Cerebellar nuclear complex (tissue), 1 donor: ENCODE measurements around the gene NUP210L.
A peak's percentile ranks its signal among the peaks of the same experiment; 100 is the strongest.

ENCODE experiments used
- DNase-seq, 2 experiments: peaks; one replicate each; lab custom pipeline; 2025; lab: John Stamatoyannopoulos, UW

Gene NUP210L

GRCh38 chr1:154154534-154155191 lies at the start of gene NUP210L:
Gene NUP210L (minus strand): TSS chr1:154155073.
- DNase-seq, result no peak

GRCh38 chr1:154199563-154199879 lies 44.6 kb upstream of the NUP210L start:
- no peak for DNase-seq

- no peak for DNase-seq
Measured at GRCh38 chr1:154198756-154199562, 44.1 kb upstream of the NUP210L start.

GRCh38 chr1:154193821-154194220 lies 38.9 kb upstream of the NUP210L start:
- DNase-seq, result no peak

GRCh38 chr1:154192476-154192875 lies 37.6 kb upstream of the NUP210L start:
- DNase-seq, result no peak

- DNase-seq, result no peak
Measured at GRCh38 chr1:154191990-154192461, 37.2 kb upstream of the NUP210L start, which contains the start of gene TPM3. Gene TPM3 (minus strand): TSS chr1:154192100. CDS start chr1:154192018, 82 bp downstream.

- no peak for DNase-seq
Measured at GRCh38 chr1:154190550-154190949, 35.7 kb upstream of the NUP210L start.

GRCh38 chr1:154186852-154187501 lies 32.1 kb upstream of the NUP210L start:
- DNase-seq, result no peak

GRCh38 chr1:154186177-154186576 lies 31.3 kb upstream of the NUP210L start:
- DNase-seq, result no peak

GRCh38 chr1:154183046-154183915 lies 28.4 kb upstream of the NUP210L start:
- DNase-seq, result peak; percentile 86 to 94

GRCh38 chr1:154182344-154183045 lies 27.6 kb upstream of the NUP210L start:
- DNase-seq, result no peak

GRCh38 chr1:154181944-154182343 lies 27.1 kb upstream of the NUP210L start:
- no peak for DNase-seq

GRCh38 chr1:154179946-154180687 lies 25.2 kb upstream of the NUP210L start:
- DNase-seq, result no peak

GRCh38 chr1:154178911-154179811 lies 24.3 kb upstream of the NUP210L start:
- DNase-seq, result no peak

- DNase-seq, result no peak
Measured at GRCh38 chr1:154178013-154178412, 23.1 kb upstream of the NUP210L start.

GRCh38 chr1:154176337-154176736 lies 21.5 kb upstream of the NUP210L start:
- no peak for DNase-seq

- DNase-seq, result no peak
Measured at GRCh38 chr1:154174654-154175053, 19.8 kb upstream of the NUP210L start.

- no peak for DNase-seq
Measured at GRCh38 chr1:154171880-154172279, 17.0 kb upstream of the NUP210L start.

- no peak for DNase-seq
Measured at GRCh38 chr1:154171223-154171583, 16.3 kb upstream of the NUP210L start.
